Fibroblast of the aortic adventitia (primary cell): Measurements from ENCODE around the gene SENP2. TPM values are rescaled to one million over a fixed set of nuclear protein-coding genes. Genes with fewer than 3 reads are reported as not detected.
"Not testable (repeated sequence)": the region's sequence is repeated elsewhere in the genome, so short reads cannot be mapped to it uniquely, and the experiment has no call there.

Experiments
- DNase-seq: peaks from one replicate; pipeline ENCODE4 v3.0.0-alpha.2; 2010; ENCODE audit warnings: low read depth
- H3K4me3 ChIP-seq: 2 replicates; pipeline ENCODE4 v1.5.1; 2011; ENCODE audit warnings: low read depth, mild to moderate bottlenecking, control low read depth, low read length, moderate library complexity
- CTCF ChIP-seq: IDR thresholded peaks from 2 replicates; pipeline ENCODE4 v1.5.1; 2011; ENCODE audit warnings: mild to moderate bottlenecking, low read length, control low read depth, inconsistent platforms; ENCODE audit not compliant: insufficient read depth
- total RNA-seq: library from RNA; depleted of rRNA; stranded (reverse); fragments of >200 nt; gene quantifications from 2 replicates; pipeline ENCODE4 v1.2.3, GENCODE V29; 2012; ENCODE audit warnings: low replicate concordance

SENP2 gene
- total RNA-seq, 1 donor: 34.8 TPM

GRCh38 chr3:185552358-185552877 lies 33.7 kb upstream of the SENP2 start, which contains the start of gene LIPH:
TSS of gene LIPH (minus strand) at chr3:185552588. CDS start at chr3:185552471, 117 bp downstream.
- DNase-seq: peak; percentile 18
- H3K4me3 ChIP-seq: no peak within 1 kb of the TSS
- no peak for TF ChIP-seq CTCF

DNA sequence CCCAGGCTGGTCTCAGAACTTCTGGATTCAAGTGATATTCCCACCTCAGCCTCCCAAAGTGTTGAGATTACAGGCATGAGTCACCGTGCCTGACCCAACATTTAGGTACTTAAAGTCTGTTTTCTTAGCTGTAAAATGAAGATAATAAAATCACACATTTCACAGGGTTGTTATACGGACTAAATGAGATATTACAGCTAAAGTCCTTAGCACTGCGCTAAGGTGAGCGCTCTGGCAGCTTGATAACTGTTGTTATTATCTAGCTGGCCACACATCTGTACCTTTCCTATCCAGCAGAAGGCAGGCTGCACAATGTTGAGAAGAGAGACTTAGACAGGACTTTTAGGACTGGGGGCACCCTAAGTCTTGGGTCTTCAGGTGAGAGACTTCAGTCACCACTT lies 31.0 kb upstream of the SENP2 start:
- DNase-seq: no peak
- H3K4me3 ChIP-seq: no peak overlapping the region
- TF ChIP-seq CTCF: no peak

DNA sequence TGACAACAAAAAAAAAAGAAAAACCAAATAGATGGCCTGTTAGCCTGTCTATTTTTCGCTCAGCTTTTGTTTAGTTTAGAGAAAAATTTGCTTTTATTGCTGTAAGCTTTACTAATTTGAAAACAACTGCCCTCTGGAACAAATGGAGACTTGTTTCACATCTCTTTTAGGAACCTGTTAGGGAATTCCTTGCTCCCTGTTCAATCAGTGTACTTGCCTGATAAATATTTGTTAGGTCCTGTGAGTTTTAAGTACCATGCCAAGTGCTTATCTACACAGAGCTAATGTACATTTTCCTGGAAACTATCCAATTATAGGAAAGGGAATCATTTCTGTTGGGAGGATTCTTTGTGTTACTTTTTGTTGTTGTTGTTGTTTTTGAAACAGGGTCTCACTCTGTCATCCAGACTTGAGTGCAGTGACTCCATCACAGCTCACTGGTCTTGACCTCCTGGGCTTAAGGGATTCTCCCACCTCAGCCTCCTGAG lies 30.2 kb upstream of the SENP2 start:
- no peak for DNase-seq
- no peak for TF ChIP-seq CTCF
- no peak overlapping the region for H3K4me3 ChIP-seq

GRCh38 chr3:185556640-185557039 lies 29.5 kb upstream of the SENP2 start:
- DNase-seq, H3K4me3 ChIP-seq: not testable (repeated sequence)

DNA sequence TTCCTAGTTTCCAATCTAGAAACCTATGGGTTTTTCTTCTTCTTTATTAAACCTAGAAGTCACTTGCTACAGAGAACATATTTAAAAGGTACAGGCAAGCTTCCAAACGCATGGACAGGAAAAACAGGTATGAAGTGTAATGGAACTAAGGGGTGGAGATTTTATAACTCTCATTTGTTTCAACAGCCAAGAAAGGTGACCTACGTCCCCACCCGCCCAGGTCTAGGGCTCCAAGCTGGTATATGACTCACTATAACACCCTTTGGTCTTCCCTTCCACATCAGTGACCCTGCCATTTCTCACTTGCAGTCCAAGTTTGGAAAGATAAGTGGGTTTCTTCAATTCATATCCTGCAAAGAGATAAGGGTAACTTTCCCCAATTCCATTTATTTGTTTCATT lies 27.7 kb upstream of the SENP2 start:
- H3K4me3 ChIP-seq: no peak overlapping the region
- TF ChIP-seq CTCF: no peak
- DNase-seq: no peak

DNA sequence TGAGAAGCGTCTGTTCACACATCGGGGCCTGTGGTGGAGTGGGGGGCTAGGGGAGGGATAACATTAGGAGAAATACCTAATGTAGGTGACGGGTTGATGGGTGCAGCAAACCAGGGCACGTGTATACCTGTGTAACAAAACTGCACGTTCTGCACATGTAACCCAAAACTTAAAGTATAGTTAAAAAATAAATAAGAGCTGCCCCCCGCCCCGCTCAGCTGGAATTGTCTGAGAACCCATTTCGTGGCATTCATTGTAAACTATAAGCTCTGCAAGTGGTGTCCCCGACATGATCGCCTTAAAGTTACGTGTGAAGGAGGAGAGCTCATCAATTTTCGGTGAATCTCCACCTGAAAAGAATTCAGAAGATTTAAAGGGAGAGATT lies 26.4 kb upstream of the SENP2 start:
- TF ChIP-seq CTCF: no peak
- DNase-seq: no peak
- no peak overlapping the region for H3K4me3 ChIP-seq

GRCh38 chr3:185560676-185561075 lies 25.4 kb upstream of the SENP2 start:
- TF ChIP-seq CTCF: no peak
- DNase-seq: no peak
- H3K4me3 ChIP-seq: no peak overlapping the region
